ENCODE results near the gene PCNX2.
"Not testable (repeated sequence)": the region's sequence is repeated elsewhere in the genome, so short reads cannot be mapped to it uniquely, and the experiment has no call there.

- TF ChIP-seq, protein P1, sequence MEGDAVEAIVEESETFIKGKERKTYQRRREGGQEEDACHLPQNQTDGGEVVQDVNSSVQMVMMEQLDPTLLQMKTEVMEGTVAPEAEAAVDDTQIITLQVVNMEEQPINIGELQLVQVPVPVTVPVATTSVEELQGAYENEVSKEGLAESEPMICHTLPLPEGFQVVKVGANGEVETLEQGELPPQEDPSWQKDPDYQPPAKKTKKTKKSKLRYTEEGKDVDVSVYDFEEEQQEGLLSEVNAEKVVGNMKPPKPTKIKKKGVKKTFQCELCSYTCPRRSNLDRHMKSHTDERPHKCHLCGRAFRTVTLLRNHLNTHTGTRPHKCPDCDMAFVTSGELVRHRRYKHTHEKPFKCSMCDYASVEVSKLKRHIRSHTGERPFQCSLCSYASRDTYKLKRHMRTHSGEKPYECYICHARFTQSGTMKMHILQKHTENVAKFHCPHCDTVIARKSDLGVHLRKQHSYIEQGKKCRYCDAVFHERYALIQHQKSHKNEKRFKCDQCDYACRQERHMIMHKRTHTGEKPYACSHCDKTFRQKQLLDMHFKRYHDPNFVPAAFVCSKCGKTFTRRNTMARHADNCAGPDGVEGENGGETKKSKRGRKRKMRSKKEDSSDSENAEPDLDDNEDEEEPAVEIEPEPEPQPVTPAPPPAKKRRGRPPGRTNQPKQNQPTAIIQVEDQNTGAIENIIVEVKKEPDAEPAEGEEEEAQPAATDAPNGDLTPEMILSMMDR (IDR thresholded peaks at IDR 0.05) = not testable (repeated sequence)
- TF ChIP-seq EZH2 (IDR thresholded peaks at IDR 0.05; ENCODE audit: borderline replicate concordance, insufficient read depth, low read depth, low read length, poor library complexity, severe bottlenecking) = not testable (repeated sequence)
These were observed 291.9 kb downstream of the PCNX2 start for GRCh38 chr1:233003638-233004037.

All from B cell (primary cell).